Liver (tissue), 9 donors: ENCODE results near the gene ZNF580. TPM values are rescaled to one million over a fixed set of nuclear protein-coding genes. Genes with fewer than 3 reads are reported as not detected.

Source experiments
- DNase-seq: peaks from one replicate; pipeline ENCODE4 v3.0.0-alpha.2; 2017; ENCODE audit warnings: low spot score
- H3K27ac ChIP-seq, 2 donors: one replicate each; pipeline ENCODE4 v1.7.0; 2013; ENCODE audit warnings: inconsistent platforms in 2 of 2, low read length in 2 of 2, control low read depth in 1 of 2, low read depth in 1 of 2, mild to moderate bottlenecking in 1 of 2
- H3K27me3 ChIP-seq, 4 donors: one replicate each; pipeline versions ENCODE4 v1.6.1 to v1.7.0; 2013; ENCODE audit warnings: low read length in 3 of 4, inconsistent platforms in 1 of 4, mild to moderate bottlenecking in 1 of 4, moderate library complexity in 1 of 4; ENCODE audit not compliant: control insufficient read depth in 4 of 4, insufficient read depth in 4 of 4
- H3K36me3 ChIP-seq, 4 donors: one replicate each; pipeline versions ENCODE4 v1.6.1 to v1.7.0; 2013; ENCODE audit warnings: low read length in 3 of 4, mild to moderate bottlenecking in 3 of 4, low read depth in 1 of 4, moderate library complexity in 1 of 4; ENCODE audit not compliant: control insufficient read depth in 4 of 4, insufficient read depth in 3 of 4
- H3K4me1 ChIP-seq, 4 donors: one replicate each; pipeline versions ENCODE4 v1.6.1 to v1.7.0; 2013; ENCODE audit warnings: low read length in 3 of 4, mild to moderate bottlenecking in 3 of 4, moderate library complexity in 1 of 4; ENCODE audit not compliant: control insufficient read depth in 4 of 4, insufficient read depth in 4 of 4
- H3K4me3 ChIP-seq, 3 donors: one replicate each; pipeline versions ENCODE4 v1.6.1 to v1.7.0; 2013; ENCODE audit warnings: low read length in 3 of 3, control low read depth in 1 of 3, low read depth in 1 of 3, mild to moderate bottlenecking in 1 of 3
- H3K9ac ChIP-seq, 2 donors: one replicate each; pipeline ENCODE4 v1.7.0; 2013; ENCODE audit warnings: low read length in 2 of 2, mild to moderate bottlenecking in 2 of 2, moderate library complexity in 2 of 2, control low read depth in 1 of 2, low read depth in 1 of 2
- H3K9me3 ChIP-seq, 4 donors: one replicate each; pipeline versions ENCODE4 v1.6.1 to v1.7.0; 2013; ENCODE audit warnings: low read length in 3 of 4; ENCODE audit not compliant: control insufficient read depth in 4 of 4
- ATF3 ChIP-seq: IDR thresholded peaks from 2 replicates; pipeline ENCODE4 v1.6.1; 2016; ENCODE audit warnings: antibody characterized with exemption
- CTCF ChIP-seq: fragments of 150-350 bp; IDR thresholded peaks from 2 replicates; pipeline ENCODE4 v1.5.1; 2017; ENCODE audit warnings: improper control_type of control experiment, low read depth, low read length; ENCODE audit not compliant: missing input control
- EGR1 ChIP-seq, 2 donors: IDR thresholded peaks; 2 replicates each; pipeline ENCODE4 v1.6.1; 2016 to 2018; ENCODE audit warnings: antibody characterized with exemption in 2 of 2, low read depth in 2 of 2
- FOXA1 ChIP-seq: IDR thresholded peaks from 2 replicates; pipeline ENCODE4 v1.6.1; 2016; ENCODE audit warnings: antibody characterized with exemption
- FOXA2 ChIP-seq: IDR thresholded peaks from 2 replicates; pipeline ENCODE4 v1.6.1; 2016; ENCODE audit warnings: antibody characterized with exemption
- GABPA ChIP-seq, 2 donors: IDR thresholded peaks in 1 of 2; conservative IDR thresholded peaks in 1 of 2; 2 replicates each; pipeline ENCODE4 v1.6.1; 2016; ENCODE audit warnings: antibody characterized with exemption in 2 of 2, mild to moderate bottlenecking in 1 of 2, moderate library complexity in 1 of 2
- HNF4A ChIP-seq, 2 donors: conservative IDR thresholded peaks; 2 replicates each; pipeline ENCODE4 v1.6.1; 2016; ENCODE audit warnings: antibody characterized with exemption in 2 of 2, mild to moderate bottlenecking in 2 of 2
- HNF4G ChIP-seq: IDR thresholded peaks from 2 replicates; pipeline ENCODE4 v1.6.1; 2016; ENCODE audit warnings: antibody characterized with exemption
- JUND ChIP-seq, 2 donors: IDR thresholded peaks; 2 replicates each; pipeline ENCODE4 v1.6.1; 2016; ENCODE audit warnings: antibody characterized with exemption in 2 of 2
- MAX ChIP-seq: IDR thresholded peaks from 2 replicates; pipeline ENCODE4 v1.6.1; 2016; ENCODE audit warnings: antibody characterized with exemption
- NR2F2 ChIP-seq: IDR thresholded peaks from 2 replicates; pipeline ENCODE4 v1.6.1; 2016; ENCODE audit warnings: antibody characterized with exemption
- RAD21 ChIP-seq, 2 donors: IDR thresholded peaks; 2 replicates each; pipeline ENCODE4 v1.6.1; 2016; ENCODE audit warnings: antibody characterized with exemption in 2 of 2, mild to moderate bottlenecking in 2 of 2
- REST ChIP-seq: IDR thresholded peaks from 2 replicates; pipeline ENCODE4 v1.6.1; 2016; ENCODE audit warnings: antibody characterized with exemption, mild to moderate bottlenecking
- RXRA ChIP-seq, 2 donors: IDR thresholded peaks; 2 replicates each; pipeline ENCODE4 v1.6.1; 2017 to 2018; ENCODE audit warnings: antibody characterized with exemption in 2 of 2, mild to moderate bottlenecking in 1 of 2
- SP1 ChIP-seq: IDR thresholded peaks from 2 replicates; pipeline ENCODE4 v1.6.1; 2018; ENCODE audit warnings: antibody characterized with exemption, mild to moderate bottlenecking
- TAF1 ChIP-seq: conservative IDR thresholded peaks from 2 replicates; pipeline ENCODE4 v1.6.1; 2016; ENCODE audit warnings: antibody characterized with exemption, mild to moderate bottlenecking
- YY1 ChIP-seq: IDR thresholded peaks from 2 replicates; pipeline ENCODE4 v1.6.1; 2016; ENCODE audit warnings: antibody characterized with exemption, mild to moderate bottlenecking
- ZBTB33 ChIP-seq: IDR thresholded peaks from 2 replicates; pipeline ENCODE4 v1.6.1; 2016; ENCODE audit warnings: antibody characterized with exemption
- WGBS: extraction: QIAGEN DNeasy Blood & Tissue Kit; methylation state at CpG from one replicate; pipeline ENCODE4 v1.1.7; 2013; 5-methylcytosine and 5-hydroxymethylcytosine counted together
- polyA plus RNA-seq, 2 donors: library from polyadenylated mRNA; stranded (reverse) in 1 of 2; unstranded in 1 of 2; fragments of 200-250 nt in 1 of 2; fragments of >200 nt in 1 of 2; fragmentation: Nextera tagmentation in 1 of 2; extraction: Ambion mirVana in 1 of 2; gene quantifications; one replicate each; pipeline versions ENCODE4 v1.2.1 to v1.2.3, GENCODE V29; 2013 to 2015
- total RNA-seq, 2 donors: library from RNA; depleted of rRNA; stranded (reverse); fragments of >200 nt; gene quantifications; one replicate each; pipeline ENCODE4 v1.2.3, GENCODE V29; 2014
- donor health status: healthy.
- donor health status: healthy.
- donor health status: healthy.
- donor health status: healthy.
- donor health status: healthy.

Gene ZNF580
- total and polyA plus RNA-seq, 4 donors, result 2.6 to 5.2 (median 5.1) TPM

- Histone ChIP-seq H3K4me1 (peaks cover 15 to 44% (median 36%) of the 10 kb centered on the region in 4 donors), H3K9me3 (no peaks in the 10 kb centered on the region), H3K27ac (peak within 1 kb of the TSS; percentile 75 to 86), H3K4me3 (peak within 1 kb of the TSS; percentile 66 to 89 (median 86)), H3K27me3 (no peaks in the 10 kb centered on the region), H3K36me3 (peaks cover 0 to 9% (median under 1%) of the 10 kb centered on the region in 4 donors), H3K9ac (peak within 1 kb of the TSS; percentile 71 to 87)
- TF ChIP-seq HNF4A (conservative IDR thresholded peaks at IDR 0.05), result no peak
- no peak for TF ChIP-seq TAF1
- TF ChIP-seq FOXA2, result no peak
- TF ChIP-seq CTCF, result no peak
- TF ChIP-seq ATF3, result no peak
- no peak for TF ChIP-seq FOXA1
- TF ChIP-seq EGR1 (IDR thresholded peaks at IDR 0.05; ENCODE audit: low read depth in 2 of 2), result peak in 1 of 2 donors; percentile 77
- TF ChIP-seq YY1, result peak; percentile 44
- no peak for TF ChIP-seq SP1
- DNase-seq, result peak; percentile 70
- 2% methylated on average over 87 of the region's 87 CpGs for WGBS
Observed at GRCh38 chr19:55647732-55648584, 7.2 kb downstream of the ZNF580 start, which contains the start of gene CCDC106. CCDC106 (plus strand) TSS chr19:55648212; CDS start chr19:55649047, 835 bp downstream.

GRCh38 chr19:55648585-55649267 lies 7.9 kb downstream of the ZNF580 start:
- H3K36me3 ChIP-seq, result peaks cover 0 to 9% (median under 1%) of the 10 kb centered on the region in 4 donors
- H3K4me3 ChIP-seq, result peak overlapping the region; percentile 66 to 89 (median 86)
- H3K27ac ChIP-seq, result peak overlapping the region; percentile 75 to 86
- 57% methylated on average over 25 of the region's 25 CpGs for WGBS
- TF ChIP-seq SP1 (no peak), RXRA (IDR thresholded peaks at IDR 0.05) (no peak), HNF4G (no peak), RAD21 (IDR thresholded peaks at IDR 0.05) (no peak), ATF3 (no peak), EGR1 (IDR thresholded peaks at IDR 0.05; ENCODE audit: low read depth in 2 of 2) (no peak), ZBTB33 (no peak), MAX (no peak), FOXA2 (no peak), YY1 (no peak), CTCF (no peak), HNF4A (conservative IDR thresholded peaks at IDR 0.05) (no peak), GABPA (IDR thresholded peaks at IDR 0.05 in 1 of 2, conservative IDR thresholded peaks at IDR 0.05 in 1 of 2) (no peak), TAF1 (no peak), REST (no peak), NR2F2 (no peak), JUND (IDR thresholded peaks at IDR 0.05) (no peak), FOXA1 (no peak)
- H3K9me3 ChIP-seq, result no peaks in the 10 kb centered on the region
- DNase-seq, result no peak
- H3K9ac ChIP-seq, result peak overlapping the region; percentile 31 to 71
- H3K4me1 ChIP-seq, result peaks cover 13 to 42% (median 32%) of the 10 kb centered on the region in 4 donors
- H3K27me3 ChIP-seq, result no peaks in the 10 kb centered on the region
